SK-N-SH (cell line): Measurements from ENCODE around the gene CATSPERZ. TPM values are rescaled to one million over a fixed set of nuclear protein-coding genes. Genes with fewer than 3 reads are reported as not detected.

Experiments
- CTCF ChIA-PET: fragments of 300-600, 350-600 bp; formaldehyde crosslinking; extraction: SDS; loops from one replicate; lab custom pipeline; 2021; lab: Yijun Ruan, JAX
- POLR2A ChIA-PET: fragments of 350-600 bp; sonication (Branson Sonifier 250); formaldehyde crosslinking; extraction: SDS; loops from one replicate; lab custom pipeline; 2020; ENCODE audit warnings: antibody characterized with exemption, inconsistent platforms; lab: Yijun Ruan, JAX
- DNase-seq: peaks from one replicate; pipeline ENCODE4 v3.0.0; 2012
- H2AFZ ChIP-seq: fragments of 200-600 bp; sonication (generic); 2 replicates; pipeline ENCODE4 v1.8.1; 2016; ENCODE audit warnings: antibody characterized with exemption, mild to moderate bottlenecking, low read depth
- H3F3A ChIP-seq: fragments of 200-600 bp; sonication (generic); replicated peaks from 2 replicates; pipeline ENCODE3; 2016; ENCODE audit warnings: antibody characterized with exemption, mild to moderate bottlenecking; ENCODE audit not compliant: insufficient read depth
- H3K27ac ChIP-seq, 2 experiments: fragments of 200-500 bp in 1 of 2; fragments of 200-600 bp in 1 of 2; sonication (Bioruptor generic) in 1 of 2; sonication (generic), shearing (Covaris generic) in 1 of 2; 2 replicates each; pipeline versions ENCODE4 v1.5.1 to v1.6.1; 2014 to 2016; ENCODE audit warnings: low read depth in 2 of 2, inconsistent platforms in 1 of 2, low read length in 1 of 2, mild to moderate bottlenecking in 1 of 2, mixed read lengths in 1 of 2
- H3K27me3 ChIP-seq: fragments of 200-600 bp; sonication (generic), shearing (Covaris generic); 2 replicates; pipeline ENCODE4 v1.6.1; 2016; ENCODE audit warnings: mixed run types; ENCODE audit not compliant: insufficient read depth
- H3K36me3 ChIP-seq, 2 experiments: fragments of 200-500 bp in 1 of 2; fragments of 200-600 bp in 1 of 2; sonication (Bioruptor generic) in 1 of 2; sonication (generic) in 1 of 2; replicated peaks in 1 of 2; 2 replicates each; pipeline versions ENCODE3 to v1.5.1; 2014 to 2016; ENCODE audit warnings: low read length in 1 of 2, mild to moderate bottlenecking in 1 of 2; ENCODE audit not compliant: insufficient read depth in 2 of 2, control insufficient read depth in 1 of 2
- H3K4me1 ChIP-seq, 2 experiments: fragments of 200-500 bp in 1 of 2; fragments of 200-600 bp in 1 of 2; sonication (Bioruptor generic) in 1 of 2; sonication (generic), shearing (Covaris generic) in 1 of 2; 2 replicates each; pipeline versions ENCODE4 v1.5.1 to v1.6.1; 2014 to 2016; ENCODE audit warnings: low read depth in 1 of 2, low read length in 1 of 2, mixed run types in 1 of 2; ENCODE audit not compliant: insufficient read depth in 2 of 2, control insufficient read depth in 1 of 2
- H3K4me2 ChIP-seq: fragments of 200-600 bp; sonication (generic), shearing (Covaris generic); 2 replicates; pipeline ENCODE4 v1.6.1; 2017; ENCODE audit warnings: mixed run types
- H3K4me3 ChIP-seq, 2 experiments: fragments of 200-500 bp in 1 of 2; fragments of 200-600 bp in 1 of 2; sonication (Bioruptor generic) in 1 of 2; sonication (generic), shearing (Covaris generic) in 1 of 2; 2 replicates each; pipeline versions ENCODE4 v1.5.1 to v1.8.1; 2014 to 2016; ENCODE audit warnings: low read depth in 2 of 2, inconsistent platforms in 1 of 2, low read length in 1 of 2, mild to moderate bottlenecking in 1 of 2, mixed read lengths in 1 of 2, moderate library complexity in 1 of 2
- H3K79me2 ChIP-seq: fragments of 200-600 bp; sonication (generic); 2 replicates; pipeline ENCODE4 v1.8.1; 2017; ENCODE audit warnings: mild to moderate bottlenecking; ENCODE audit not compliant: insufficient read depth
- H3K9ac ChIP-seq: fragments of 200-600 bp; sonication (generic); 2 replicates; pipeline ENCODE4 v1.6.1; 2017; ENCODE audit warnings: mixed run types
- H3K9me2 ChIP-seq: fragments of 200-600 bp; sonication (generic); 2 replicates; pipeline ENCODE4 v1.6.1; 2017; ENCODE audit warnings: mixed run types
- H3K9me3 ChIP-seq: fragments of 200-600 bp; sonication (generic); 2 replicates; pipeline ENCODE4 v1.6.1; 2017; ENCODE audit warnings: mixed run types, mild to moderate bottlenecking, moderate library complexity
- H4K20me1 ChIP-seq: fragments of 200-600 bp; sonication (generic); 2 replicates; pipeline ENCODE4 v1.6.1; 2017; ENCODE audit warnings: mild to moderate bottlenecking, mixed run types; ENCODE audit not compliant: insufficient read depth
- CHD2 ChIP-seq: fragments of 150-350 bp; IDR thresholded peaks from 2 replicates; pipeline ENCODE4 v1.6.1; 2018; ENCODE audit warnings: low read length; ENCODE audit not compliant: partially characterized antibody
- GATA2 ChIP-seq: sonication (generic); formaldehyde crosslinking; IDR thresholded peaks from 2 replicates; pipeline ENCODE4 v1.5.0; 2020; ENCODE audit warnings: mild to moderate bottlenecking, missing genetic modification reagents
- JUND ChIP-seq: IDR thresholded peaks from 2 replicates; pipeline ENCODE4 v1.4.0; 2012
- MEF2A ChIP-seq: IDR thresholded peaks from 2 replicates; pipeline ENCODE4 v1.4.0; 2012; ENCODE audit warnings: low read depth, borderline replicate concordance
- MXI1 ChIP-seq: IDR thresholded peaks from 2 replicates; pipeline ENCODE4 v1.6.1; 2012; ENCODE audit warnings: mild to moderate bottlenecking, low read depth, low read length, improper control_type of control experiment
- POLR2AphosphoS5 ChIP-seq: IDR thresholded peaks from 2 replicates; pipeline ENCODE4 v1.6.1; 2012; ENCODE audit warnings: low read depth, low read length
- RAD21 ChIP-seq: IDR thresholded peaks from 2 replicates; pipeline ENCODE4 v1.6.1; 2012; ENCODE audit warnings: mild to moderate bottlenecking, low read length
- RFX5 ChIP-seq: IDR thresholded peaks from 2 replicates; pipeline ENCODE4 v1.6.1; 2012; ENCODE audit warnings: mild to moderate bottlenecking, improper control_type of control experiment, low read length
- SIN3A ChIP-seq: IDR thresholded peaks from 2 replicates; pipeline ENCODE4 v1.6.1; 2012; ENCODE audit warnings: low read depth, mild to moderate bottlenecking, low read length, moderate library complexity, borderline replicate concordance
- TAF1 ChIP-seq: IDR thresholded peaks from 2 replicates; pipeline ENCODE4 v1.6.1; 2012; ENCODE audit warnings: low read depth, mild to moderate bottlenecking, low read length, moderate library complexity, borderline replicate concordance
- TCF12 ChIP-seq: IDR thresholded peaks from 2 replicates; pipeline ENCODE4 v1.4.0; 2012
- WGBS: methylation state at CpG from one replicate; pipeline ENCODE4 v1.1.6; 2017; ENCODE audit warnings: low lambda C conversion rate; 5-methylcytosine and 5-hydroxymethylcytosine counted together
- polyA plus RNA-seq, 3 experiments: library from polyadenylated mRNA; depleted of rRNA; stranded (reverse); fragments of >200 nt; gene quantifications; 2 replicates each; pipeline ENCODE4 v1.2.3, GENCODE V29; 2012
- TF ChIP-seq, protein P1 (sequence below): fragments of 150-350 bp; IDR thresholded peaks from 2 replicates; pipeline ENCODE4 v1.6.1; 2016; ENCODE audit warnings: mild to moderate bottlenecking, low read depth, low read length
- TF ChIP-seq, protein P2 (sequence below): IDR thresholded peaks from 2 replicates; pipeline ENCODE4 v1.4.0; 2012; ENCODE audit warnings: low read depth, borderline replicate concordance
- TF ChIP-seq, protein P3 (sequence below): fragments of 150-350 bp; IDR thresholded peaks from 2 replicates; pipeline ENCODE4 v1.6.1; 2017; ENCODE audit warnings: antibody characterized with exemption, low read length, low read depth, borderline replicate concordance
- TF ChIP-seq, protein P4 (sequence below): IDR thresholded peaks from 2 replicates; pipeline ENCODE4 v1.4.0; 2012; ENCODE audit warnings: low read depth
- TF ChIP-seq, protein P5 (sequence below): IDR thresholded peaks from 2 replicates; pipeline ENCODE4 v1.6.1; 2012; ENCODE audit warnings: mild to moderate bottlenecking, low read depth, low read length, moderate library complexity
- TF ChIP-seq, protein P6 (sequence below): fragments of 200-600 bp; sonication (generic); IDR thresholded peaks from 2 replicates; pipeline ENCODE4 v1.6.1; 2017; ENCODE audit warnings: antibody characterized with exemption, mild to moderate bottlenecking, moderate library complexity

Gene CATSPERZ
- polyA plus RNA-seq, 1 of the 3 experiments (the other 2 are of a cell fraction): 0.54 TPM

DNA sequence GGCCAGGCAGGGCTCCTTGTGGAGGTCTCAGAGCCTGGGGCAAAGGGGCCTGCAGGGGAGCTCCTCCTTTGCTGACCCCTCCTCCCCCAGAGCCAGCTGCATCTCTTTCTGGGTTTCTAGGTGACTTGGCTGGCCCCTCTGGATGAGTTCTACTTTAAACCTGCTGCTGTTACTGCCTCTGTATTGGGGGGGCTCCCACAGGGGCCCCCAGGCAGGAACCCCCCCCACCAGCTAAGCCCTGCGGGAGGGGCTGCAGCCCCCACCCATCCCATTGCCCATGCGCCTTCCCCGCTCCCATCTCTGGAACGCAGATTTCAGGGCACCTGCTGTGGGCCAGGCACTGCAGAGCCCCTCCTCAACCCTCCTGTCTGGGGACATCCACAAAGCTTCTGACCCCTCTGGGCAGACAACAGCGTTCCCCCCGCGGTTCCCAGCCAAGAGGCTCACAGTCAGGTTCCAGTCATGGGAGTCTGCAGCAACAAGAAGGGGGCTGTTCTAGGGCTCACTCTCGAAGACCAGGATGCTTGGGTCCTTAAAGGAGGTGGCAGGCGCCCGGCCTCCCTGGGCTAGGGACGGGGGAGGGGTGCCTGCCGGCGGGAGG is 49.6 kb upstream of the CATSPERZ start:
- peaks cover 39% of the 10 kb centered on the region for H3K79me2 ChIP-seq
- no peak overlapping the region; the same call in 1 of the 2 replicates for H2AFZ ChIP-seq
- H3F3A ChIP-seq: peaks cover 5% of the 10 kb centered on the region
- peaks cover 1 to 11% of the 10 kb centered on the region in 2 experiments for H3K36me3 ChIP-seq
- H3K9ac ChIP-seq: peak overlapping the region; percentile 56; the same call in 1 of the 2 replicates
- ChIA-PET CTCF (interaction anchor here (0.7 to 4.6 kb wide), 18 partner anchors 8 to 860 kb away, joined by 3 to 119 read pairs (median 11); partner anchors contain the start of genes BAD, ESRRA, FKBP2 and GPR137), POLR2A (interaction anchor here (1.0 to 12.4 kb wide), 3 partner anchors 9 to 19 kb away, joined by 3 to 112 read pairs (median 34); partner anchors contain the start of gene FKBP2)
- H3K4me1 ChIP-seq: peaks cover 10 to 34% of the 10 kb centered on the region in 2 experiments; a peak in 2 of 4 replicates
- 14% methylated on average over 4 of the region's 13 CpGs for whole genome bisulfite sequencing
- peak overlapping the region in 1 of 2 experiments; percentile 81; a peak in 1 of 4 replicates for H3K27ac ChIP-seq
- no peaks in the 10 kb centered on the region for H3K9me2 ChIP-seq
- TF ChIP-seq TCF12 (no peak), MXI1 (no peak), RFX5 (no peak), TAF1 (no peak), MEF2A (no peak), CHD2 (no peak), JUND (no peak), SIN3A (no peak), RAD21 (no peak), GATA2 (CRISPR knock-in tag) (no peak), POLR2AphosphoS5 (no peak)
- TF ChIP-seq, protein P1, sequence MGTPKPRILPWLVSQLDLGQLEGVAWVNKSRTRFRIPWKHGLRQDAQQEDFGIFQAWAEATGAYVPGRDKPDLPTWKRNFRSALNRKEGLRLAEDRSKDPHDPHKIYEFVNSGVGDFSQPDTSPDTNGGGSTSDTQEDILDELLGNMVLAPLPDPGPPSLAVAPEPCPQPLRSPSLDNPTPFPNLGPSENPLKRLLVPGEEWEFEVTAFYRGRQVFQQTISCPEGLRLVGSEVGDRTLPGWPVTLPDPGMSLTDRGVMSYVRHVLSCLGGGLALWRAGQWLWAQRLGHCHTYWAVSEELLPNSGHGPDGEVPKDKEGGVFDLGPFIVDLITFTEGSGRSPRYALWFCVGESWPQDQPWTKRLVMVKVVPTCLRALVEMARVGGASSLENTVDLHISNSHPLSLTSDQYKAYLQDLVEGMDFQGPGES: no peak
- TF ChIP-seq, protein P2, sequence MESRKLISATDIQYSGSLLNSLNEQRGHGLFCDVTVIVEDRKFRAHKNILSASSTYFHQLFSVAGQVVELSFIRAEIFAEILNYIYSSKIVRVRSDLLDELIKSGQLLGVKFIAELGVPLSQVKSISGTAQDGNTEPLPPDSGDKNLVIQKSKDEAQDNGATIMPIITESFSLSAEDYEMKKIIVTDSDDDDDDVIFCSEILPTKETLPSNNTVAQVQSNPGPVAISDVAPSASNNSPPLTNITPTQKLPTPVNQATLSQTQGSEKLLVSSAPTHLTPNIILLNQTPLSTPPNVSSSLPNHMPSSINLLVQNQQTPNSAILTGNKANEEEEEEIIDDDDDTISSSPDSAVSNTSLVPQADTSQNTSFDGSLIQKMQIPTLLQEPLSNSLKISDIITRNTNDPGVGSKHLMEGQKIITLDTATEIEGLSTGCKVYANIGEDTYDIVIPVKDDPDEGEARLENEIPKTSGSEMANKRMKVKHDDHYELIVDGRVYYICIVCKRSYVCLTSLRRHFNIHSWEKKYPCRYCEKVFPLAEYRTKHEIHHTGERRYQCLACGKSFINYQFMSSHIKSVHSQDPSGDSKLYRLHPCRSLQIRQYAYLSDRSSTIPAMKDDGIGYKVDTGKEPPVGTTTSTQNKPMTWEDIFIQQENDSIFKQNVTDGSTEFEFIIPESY: no peak
- TF ChIP-seq, protein P3, sequence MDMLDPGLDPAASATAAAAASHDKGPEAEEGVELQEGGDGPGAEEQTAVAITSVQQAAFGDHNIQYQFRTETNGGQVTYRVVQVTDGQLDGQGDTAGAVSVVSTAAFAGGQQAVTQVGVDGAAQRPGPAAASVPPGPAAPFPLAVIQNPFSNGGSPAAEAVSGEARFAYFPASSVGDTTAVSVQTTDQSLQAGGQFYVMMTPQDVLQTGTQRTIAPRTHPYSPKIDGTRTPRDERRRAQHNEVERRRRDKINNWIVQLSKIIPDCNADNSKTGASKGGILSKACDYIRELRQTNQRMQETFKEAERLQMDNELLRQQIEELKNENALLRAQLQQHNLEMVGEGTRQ: no peak
- TF ChIP-seq, protein P4, sequence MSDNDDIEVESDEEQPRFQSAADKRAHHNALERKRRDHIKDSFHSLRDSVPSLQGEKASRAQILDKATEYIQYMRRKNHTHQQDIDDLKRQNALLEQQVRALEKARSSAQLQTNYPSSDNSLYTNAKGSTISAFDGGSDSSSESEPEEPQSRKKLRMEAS: no peak
- TF ChIP-seq, protein P5, sequence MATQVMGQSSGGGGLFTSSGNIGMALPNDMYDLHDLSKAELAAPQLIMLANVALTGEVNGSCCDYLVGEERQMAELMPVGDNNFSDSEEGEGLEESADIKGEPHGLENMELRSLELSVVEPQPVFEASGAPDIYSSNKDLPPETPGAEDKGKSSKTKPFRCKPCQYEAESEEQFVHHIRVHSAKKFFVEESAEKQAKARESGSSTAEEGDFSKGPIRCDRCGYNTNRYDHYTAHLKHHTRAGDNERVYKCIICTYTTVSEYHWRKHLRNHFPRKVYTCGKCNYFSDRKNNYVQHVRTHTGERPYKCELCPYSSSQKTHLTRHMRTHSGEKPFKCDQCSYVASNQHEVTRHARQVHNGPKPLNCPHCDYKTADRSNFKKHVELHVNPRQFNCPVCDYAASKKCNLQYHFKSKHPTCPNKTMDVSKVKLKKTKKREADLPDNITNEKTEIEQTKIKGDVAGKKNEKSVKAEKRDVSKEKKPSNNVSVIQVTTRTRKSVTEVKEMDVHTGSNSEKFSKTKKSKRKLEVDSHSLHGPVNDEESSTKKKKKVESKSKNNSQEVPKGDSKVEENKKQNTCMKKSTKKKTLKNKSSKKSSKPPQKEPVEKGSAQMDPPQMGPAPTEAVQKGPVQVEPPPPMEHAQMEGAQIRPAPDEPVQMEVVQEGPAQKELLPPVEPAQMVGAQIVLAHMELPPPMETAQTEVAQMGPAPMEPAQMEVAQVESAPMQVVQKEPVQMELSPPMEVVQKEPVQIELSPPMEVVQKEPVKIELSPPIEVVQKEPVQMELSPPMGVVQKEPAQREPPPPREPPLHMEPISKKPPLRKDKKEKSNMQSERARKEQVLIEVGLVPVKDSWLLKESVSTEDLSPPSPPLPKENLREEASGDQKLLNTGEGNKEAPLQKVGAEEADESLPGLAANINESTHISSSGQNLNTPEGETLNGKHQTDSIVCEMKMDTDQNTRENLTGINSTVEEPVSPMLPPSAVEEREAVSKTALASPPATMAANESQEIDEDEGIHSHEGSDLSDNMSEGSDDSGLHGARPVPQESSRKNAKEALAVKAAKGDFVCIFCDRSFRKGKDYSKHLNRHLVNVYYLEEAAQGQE: no peak
- TF ChIP-seq, protein P6, sequence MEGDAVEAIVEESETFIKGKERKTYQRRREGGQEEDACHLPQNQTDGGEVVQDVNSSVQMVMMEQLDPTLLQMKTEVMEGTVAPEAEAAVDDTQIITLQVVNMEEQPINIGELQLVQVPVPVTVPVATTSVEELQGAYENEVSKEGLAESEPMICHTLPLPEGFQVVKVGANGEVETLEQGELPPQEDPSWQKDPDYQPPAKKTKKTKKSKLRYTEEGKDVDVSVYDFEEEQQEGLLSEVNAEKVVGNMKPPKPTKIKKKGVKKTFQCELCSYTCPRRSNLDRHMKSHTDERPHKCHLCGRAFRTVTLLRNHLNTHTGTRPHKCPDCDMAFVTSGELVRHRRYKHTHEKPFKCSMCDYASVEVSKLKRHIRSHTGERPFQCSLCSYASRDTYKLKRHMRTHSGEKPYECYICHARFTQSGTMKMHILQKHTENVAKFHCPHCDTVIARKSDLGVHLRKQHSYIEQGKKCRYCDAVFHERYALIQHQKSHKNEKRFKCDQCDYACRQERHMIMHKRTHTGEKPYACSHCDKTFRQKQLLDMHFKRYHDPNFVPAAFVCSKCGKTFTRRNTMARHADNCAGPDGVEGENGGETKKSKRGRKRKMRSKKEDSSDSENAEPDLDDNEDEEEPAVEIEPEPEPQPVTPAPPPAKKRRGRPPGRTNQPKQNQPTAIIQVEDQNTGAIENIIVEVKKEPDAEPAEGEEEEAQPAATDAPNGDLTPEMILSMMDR: no peak
- peak; percentile 21 for DNase-seq
- H3K9me3 ChIP-seq: no peaks in the 10 kb centered on the region
- peak overlapping the region; percentile 92 for H3K4me2 ChIP-seq
- no peaks in the 10 kb centered on the region for H3K27me3 ChIP-seq
- H4K20me1 ChIP-seq: peaks cover 14% of the 10 kb centered on the region
- H3K4me3 ChIP-seq: peak overlapping the region; percentile 88 to 90
